IPS DF 19.7 (cell line): ENCODE data around the gene CYP3A5.
"Not testable (repeated sequence)": the region's sequence is repeated elsewhere in the genome, so short reads cannot be mapped to it uniquely, and the experiment has no call there.

ENCODE experiments used
- DNase-seq: peaks from one replicate; pipeline ENCODE4 v3.0.0-alpha.2; 2013; ENCODE audit warnings: low read depth, low spot score

The CYP3A5 gene

DNA sequence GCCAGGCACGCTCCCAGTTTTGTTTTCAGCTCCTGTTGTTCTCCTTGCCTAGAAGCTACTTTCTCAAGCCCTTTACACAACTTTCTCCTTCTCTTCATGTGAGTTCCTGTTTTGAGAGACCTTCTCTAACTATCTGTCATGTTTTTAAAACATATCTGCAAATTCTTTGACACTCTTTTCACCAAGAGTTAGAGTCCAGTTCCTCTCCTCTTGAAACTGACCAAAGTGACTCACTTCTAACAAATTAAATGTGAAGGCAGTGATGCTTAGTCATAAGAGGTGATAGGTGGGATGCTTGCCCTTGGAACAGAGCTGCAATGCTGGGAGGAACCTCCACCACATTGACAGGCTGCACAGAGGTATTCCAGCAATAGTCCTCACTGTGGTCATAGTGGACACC lies 37.8 kb downstream of the CYP3A5 start:
- DNase-seq, result no peak

DNA sequence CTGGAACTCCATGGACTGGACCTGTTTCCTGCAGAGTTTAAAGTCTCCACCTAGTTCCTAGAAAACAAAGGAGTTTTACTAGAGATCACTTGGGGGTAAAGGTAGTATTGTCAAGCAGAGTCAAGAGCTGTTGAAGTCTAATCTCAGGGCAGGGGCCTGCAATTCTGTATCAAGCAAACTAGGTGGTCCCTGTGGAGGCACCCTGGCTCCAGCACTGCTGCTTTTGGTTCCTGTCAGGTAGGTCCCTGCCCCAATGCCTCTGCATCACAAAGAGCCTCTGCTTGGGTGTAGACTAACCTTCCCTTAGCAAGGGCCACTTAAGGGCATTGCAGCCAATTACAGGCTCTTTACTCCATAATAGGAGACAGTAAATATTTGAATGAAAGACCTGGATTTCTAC lies 40.5 kb downstream of the CYP3A5 start:
- no peak for DNase-seq

DNA sequence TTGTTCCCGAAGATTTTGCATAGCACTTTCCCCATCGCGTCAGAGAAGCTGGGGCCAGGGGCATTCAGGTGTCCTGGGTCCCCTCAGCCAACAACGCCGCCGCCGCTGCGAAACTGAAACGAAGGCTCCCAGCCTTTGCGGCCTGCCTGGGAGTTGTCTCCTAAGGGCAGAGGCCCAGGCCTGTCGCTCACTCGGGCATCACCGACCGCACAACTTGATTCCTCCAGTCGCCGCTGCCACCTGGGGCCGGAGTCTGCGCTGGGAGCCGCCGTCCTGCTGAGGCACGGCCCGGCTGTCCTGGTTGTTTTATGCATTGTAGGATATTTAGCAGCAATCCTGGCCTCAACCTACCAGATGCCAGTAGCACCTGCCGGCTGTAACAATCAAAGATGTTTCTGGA lies 41.1 kb downstream of the CYP3A5 start:
- no peak for DNase-seq

- not testable (repeated sequence) for DNase-seq
Observed at GRCh38 chr7:99637414-99637813, 42.4 kb downstream of the CYP3A5 start.

GRCh38 chr7:99631295-99632109 lies 48.3 kb downstream of the CYP3A5 start:
- DNase-seq, result no peak

DNA sequence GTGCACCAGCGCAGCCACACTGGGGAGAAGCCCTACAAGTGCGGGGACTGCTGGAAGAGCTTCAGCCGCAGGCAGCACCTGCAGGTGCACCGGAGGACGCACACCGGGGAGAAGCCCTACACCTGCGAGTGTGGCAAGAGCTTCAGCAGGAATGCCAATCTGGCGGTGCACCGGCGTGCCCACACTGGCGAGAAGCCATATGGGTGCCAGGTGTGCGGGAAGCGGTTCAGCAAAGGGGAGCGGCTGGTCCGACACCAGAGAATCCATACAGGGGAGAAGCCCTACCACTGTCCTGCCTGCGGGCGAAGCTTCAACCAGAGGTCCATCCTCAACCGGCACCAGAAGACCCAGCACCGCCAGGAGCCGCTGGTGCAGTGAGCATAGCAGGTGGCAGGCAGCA lies 50.2 kb downstream of the CYP3A5 start:
- no peak for DNase-seq

GRCh38 chr7:99628471-99629465 lies 51.0 kb downstream of the CYP3A5 start:
- no peak for DNase-seq

DNA sequence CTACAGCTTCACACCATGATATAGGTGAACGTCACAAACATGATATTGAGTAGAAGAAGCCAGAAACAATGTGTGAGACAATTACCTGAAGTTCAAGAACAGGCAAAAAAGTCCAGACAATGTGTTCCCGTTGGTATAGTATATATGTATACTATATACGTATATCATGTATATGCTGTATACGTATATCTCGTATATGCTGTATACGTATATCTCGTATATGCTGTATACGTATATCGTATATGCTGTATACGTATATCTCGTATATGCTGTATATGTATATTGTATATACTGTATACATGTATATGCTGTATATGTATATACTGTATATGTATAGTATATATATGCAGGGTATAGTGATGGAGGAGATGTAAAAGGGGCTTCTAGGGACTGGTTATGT lies 52.3 kb downstream of the CYP3A5 start:
- DNase-seq, result no peak

GRCh38 chr7:99626661-99627060 lies 53.1 kb downstream of the CYP3A5 start:
- DNase-seq, result no peak

DNA sequence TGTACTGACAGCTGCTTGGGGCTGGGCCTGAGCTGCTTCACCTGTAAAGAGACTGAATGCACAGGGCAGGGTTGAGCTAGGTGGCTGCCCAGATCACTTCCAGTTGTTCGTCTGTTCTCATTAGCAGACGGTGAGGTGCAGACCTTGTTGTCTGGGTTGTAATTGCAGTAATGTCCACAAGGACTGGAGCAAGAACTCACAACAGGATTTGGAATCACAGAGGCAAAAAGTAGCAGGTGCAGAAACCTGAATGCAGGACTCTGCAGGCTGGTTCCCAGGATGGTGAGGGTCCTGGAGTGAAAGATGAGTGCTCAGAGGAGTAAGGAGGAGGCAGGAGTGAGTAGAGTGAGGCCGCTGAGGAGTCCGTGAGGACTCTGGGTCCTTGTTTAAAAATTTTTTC lies 53.8 kb downstream of the CYP3A5 start:
- no peak for DNase-seq

GRCh38 chr7:99625321-99625720 lies 54.5 kb downstream of the CYP3A5 start:
- DNase-seq, result no peak

GRCh38 chr7:99624484-99624883 lies 55.3 kb downstream of the CYP3A5 start:
- DNase-seq, result no peak

GRCh38 chr7:99623702-99624447 lies 55.9 kb downstream of the CYP3A5 start:
- DNase-seq, result no peak

DNA sequence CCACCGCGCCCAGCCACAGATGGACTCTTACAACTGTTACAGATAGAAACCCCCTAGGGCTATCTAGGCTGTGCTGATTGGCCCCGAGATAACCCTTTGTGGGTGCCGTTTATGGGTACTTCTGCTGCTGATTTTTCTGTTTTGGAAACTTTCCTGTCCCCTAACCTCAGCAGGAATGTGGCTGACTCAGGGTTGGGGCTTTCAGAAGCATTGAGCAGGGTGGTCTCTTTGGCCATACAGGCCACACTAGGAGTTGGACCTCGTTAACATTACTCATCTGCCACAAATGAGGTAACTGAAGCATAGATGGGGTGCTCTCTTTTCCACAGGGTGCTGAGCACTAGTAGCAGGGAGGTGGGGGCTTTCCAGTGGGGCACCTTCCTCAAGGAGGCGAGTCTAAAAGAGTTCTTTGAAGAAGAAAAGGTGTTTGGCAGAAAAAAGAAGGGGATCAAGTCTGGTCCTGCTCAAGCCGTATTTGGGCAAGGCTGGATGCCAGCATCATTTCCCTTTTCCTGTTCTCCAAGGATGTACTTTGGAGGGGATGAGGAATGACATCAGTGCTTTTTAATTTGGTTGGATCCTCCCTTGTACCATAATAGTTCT lies 56.6 kb downstream of the CYP3A5 start:
- no peak for DNase-seq

- no peak for DNase-seq
Observed at GRCh38 chr7:99622596-99622995, 57.2 kb downstream of the CYP3A5 start.

- DNase-seq, result no peak
Observed at GRCh38 chr7:99621271-99621670, 58.5 kb downstream of the CYP3A5 start.

GRCh38 chr7:99619571-99620130 lies 60.1 kb downstream of the CYP3A5 start:
- no peak for DNase-seq

DNA sequence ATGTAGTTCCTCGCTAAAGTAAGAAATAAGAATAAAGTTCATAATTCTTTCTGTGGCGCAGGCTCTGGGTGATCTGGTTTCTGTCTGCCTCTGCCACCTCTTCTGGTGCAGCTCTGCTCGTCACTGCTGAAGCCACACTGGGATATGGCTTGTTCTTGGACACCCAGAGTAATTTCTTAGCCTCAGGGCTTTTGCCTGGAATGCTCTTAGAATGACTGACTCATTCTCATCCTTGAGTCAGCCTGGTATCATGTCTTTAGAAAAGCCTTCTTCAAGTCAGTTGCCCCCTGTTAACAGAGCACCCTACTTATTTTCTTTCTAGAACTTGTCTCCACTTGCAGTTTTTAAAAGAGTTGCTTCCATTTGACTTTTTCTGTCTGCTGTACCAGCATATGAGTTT lies 61.1 kb downstream of the CYP3A5 start:
- no peak for DNase-seq

DNA sequence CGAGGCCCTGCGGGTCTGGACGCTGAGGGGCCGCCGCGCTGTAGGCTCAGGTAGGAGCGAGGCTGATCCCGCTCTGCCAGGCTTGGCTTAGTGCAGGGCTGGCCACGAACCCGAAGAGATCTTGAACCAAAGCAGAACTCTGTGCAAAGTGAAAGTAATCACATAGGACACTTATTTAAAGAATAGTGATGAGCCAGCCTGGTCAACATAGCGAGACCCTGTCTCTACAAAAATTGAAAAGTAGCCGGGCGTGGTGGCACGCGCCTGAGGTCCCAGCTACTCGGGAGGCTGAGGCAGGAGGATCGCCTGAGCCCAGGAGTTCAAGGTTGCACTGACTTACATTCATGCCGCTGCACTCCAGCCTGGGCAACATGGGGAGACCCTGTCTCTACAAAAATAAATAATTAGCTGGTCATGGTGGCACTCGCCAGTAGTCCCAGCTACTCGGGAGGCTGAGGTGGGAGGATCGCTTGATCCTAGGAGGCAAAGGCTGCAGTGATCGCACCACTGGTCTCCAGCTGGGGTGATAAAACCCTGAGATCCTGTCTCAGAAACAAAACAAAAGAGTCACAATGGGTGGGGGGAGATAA lies 62.5 kb downstream of the CYP3A5 start:
- DNase-seq, result no peak

DNA sequence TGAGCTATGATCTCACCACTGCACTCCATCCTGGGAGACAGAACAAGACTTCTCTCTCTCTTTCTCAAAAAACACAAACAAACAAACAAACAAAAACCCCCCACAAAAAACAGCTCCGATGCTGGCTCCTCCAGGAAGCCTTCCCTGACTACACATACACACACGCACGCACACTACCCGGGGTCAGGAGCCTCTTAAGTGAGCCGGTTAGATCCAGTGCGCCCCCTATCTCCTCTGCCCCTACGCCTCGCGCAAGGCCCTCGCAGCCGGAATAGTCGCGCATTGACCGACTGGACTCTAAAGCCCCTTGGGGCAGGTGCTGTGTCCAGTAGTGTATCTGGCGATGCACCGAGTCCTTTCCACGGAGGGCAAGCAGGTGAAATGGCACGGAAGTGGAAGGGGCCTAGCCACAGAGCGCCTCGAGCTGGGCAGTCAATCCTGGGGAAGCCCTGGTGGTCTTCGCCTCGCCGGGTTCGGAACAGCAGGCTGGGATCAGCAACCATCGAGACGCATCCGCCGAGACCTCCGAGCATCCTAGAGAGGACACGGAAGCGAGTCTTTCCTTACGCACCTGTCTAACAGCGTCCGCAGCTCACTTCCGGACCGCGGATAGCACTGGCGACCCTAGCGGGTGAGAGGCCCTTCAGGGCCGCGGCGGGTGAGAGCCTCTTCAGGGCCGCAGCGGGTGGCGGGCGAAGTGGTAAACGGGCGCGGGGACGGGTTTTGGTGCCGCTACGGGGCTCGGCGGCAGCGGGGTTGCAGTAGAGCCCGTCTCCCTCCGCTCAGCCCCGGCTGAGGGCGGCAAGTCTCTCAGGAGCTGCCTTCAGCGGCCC lies 63.2 kb downstream of the CYP3A5 start, which contains the start of gene ZSCAN25:
TSS of gene ZSCAN25 (plus strand) at position 588 of the 833 bp plus-strand sequence. CDS start 2,661 bp downstream, outside the sequence.
- peak; percentile 89 for DNase-seq
